RWPE1 (cell line): ENCODE results near the gene RBM46.

Experiments used
- CTCF ChIA-PET: fragments of 350-600 bp; sonication (Branson Sonifier 250); formaldehyde crosslinking; extraction: SDS; loops from one replicate; lab custom pipeline; 2021; lab: Yijun Ruan, JAX
- POLR2A ChIA-PET: fragments of 400-600 bp; formaldehyde crosslinking; extraction: SDS; loops from one replicate; lab custom pipeline; 2020; ENCODE audit warnings: antibody characterized with exemption; ENCODE audit not compliant: low non-redundant PET; lab: Yijun Ruan, JAX
- DNase-seq: peaks from one replicate; pipeline ENCODE4 v3.0.0; 2012; ENCODE audit warnings: low spot score
- H3K27ac ChIP-seq: fragments of 450-650 bp; 2 replicates; pipeline ENCODE4 v1.5.1; 2017
- CTCF ChIP-seq: fragments of 450-650 bp; conservative IDR thresholded peaks from 2 replicates; pipeline ENCODE4 v1.5.1; 2017; ENCODE audit warnings: low read depth, mild to moderate bottlenecking

Gene RBM46

GRCh38 chr4:154781126-154781982 lies at the start of gene RBM46:
Gene RBM46, plus strand, starts transcription at chr4:154781272. Its CDS starts 15,481 bp downstream, at chr4:154796753.
- no peak for TF ChIP-seq CTCF
- CTCF ChIA-PET = interaction anchor here (0.8 to 1.5 kb wide), 3 partner anchors 94 to 144 kb away, joined by 3 to 14 read pairs (median 4); no protein-coding TSS in a partner anchor
- no peak within 1 kb of the TSS for H3K27ac ChIP-seq
- POLR2A ChIA-PET = no interaction called here
- DNase-seq = no peak

- no peak for DNase-seq
- no peak for TF ChIP-seq CTCF
- no peak overlapping the region for H3K27ac ChIP-seq
- ChIA-PET POLR2A (no interaction called here), CTCF (interaction anchor here (0.7 kb wide), 1 partner anchor 8 kb away, joined by 4 read pairs; no protein-coding TSS in a partner anchor)
Observed at GRCh38 chr4:154731756-154732155, 49.3 kb upstream of the RBM46 start.

GRCh38 chr4:154732669-154733068 lies 48.4 kb upstream of the RBM46 start:
- ChIA-PET POLR2A (no interaction called here), CTCF (interaction anchor here (0.6 to 0.7 kb wide), 2 partner anchors 9 kb away, joined by 4 to 5 read pairs; no protein-coding TSS in a partner anchor)
- no peak for TF ChIP-seq CTCF
- H3K27ac ChIP-seq = no peak overlapping the region
- DNase-seq = no peak

- DNase-seq = no peak
- H3K27ac ChIP-seq = no peak overlapping the region
- CTCF ChIA-PET = no interaction called here
- POLR2A ChIA-PET = no interaction called here
- TF ChIP-seq CTCF = no peak
Observed at GRCh38 chr4:154736770-154737169, 44.3 kb upstream of the RBM46 start.

GRCh38 chr4:154738426-154738825 lies 42.6 kb upstream of the RBM46 start:
- CTCF ChIA-PET = no interaction called here
- no peak for DNase-seq
- POLR2A ChIA-PET = no interaction called here
- H3K27ac ChIP-seq = no peak overlapping the region
- no peak for TF ChIP-seq CTCF

- POLR2A ChIA-PET = no interaction called here
- no peak overlapping the region for H3K27ac ChIP-seq
- TF ChIP-seq CTCF = no peak
- CTCF ChIA-PET = no interaction called here
- no peak for DNase-seq
Observed at GRCh38 chr4:154739111-154739510, 42.0 kb upstream of the RBM46 start.
